ENCODE data around the gene ARFGAP1.

The ARFGAP1 gene

DNA sequence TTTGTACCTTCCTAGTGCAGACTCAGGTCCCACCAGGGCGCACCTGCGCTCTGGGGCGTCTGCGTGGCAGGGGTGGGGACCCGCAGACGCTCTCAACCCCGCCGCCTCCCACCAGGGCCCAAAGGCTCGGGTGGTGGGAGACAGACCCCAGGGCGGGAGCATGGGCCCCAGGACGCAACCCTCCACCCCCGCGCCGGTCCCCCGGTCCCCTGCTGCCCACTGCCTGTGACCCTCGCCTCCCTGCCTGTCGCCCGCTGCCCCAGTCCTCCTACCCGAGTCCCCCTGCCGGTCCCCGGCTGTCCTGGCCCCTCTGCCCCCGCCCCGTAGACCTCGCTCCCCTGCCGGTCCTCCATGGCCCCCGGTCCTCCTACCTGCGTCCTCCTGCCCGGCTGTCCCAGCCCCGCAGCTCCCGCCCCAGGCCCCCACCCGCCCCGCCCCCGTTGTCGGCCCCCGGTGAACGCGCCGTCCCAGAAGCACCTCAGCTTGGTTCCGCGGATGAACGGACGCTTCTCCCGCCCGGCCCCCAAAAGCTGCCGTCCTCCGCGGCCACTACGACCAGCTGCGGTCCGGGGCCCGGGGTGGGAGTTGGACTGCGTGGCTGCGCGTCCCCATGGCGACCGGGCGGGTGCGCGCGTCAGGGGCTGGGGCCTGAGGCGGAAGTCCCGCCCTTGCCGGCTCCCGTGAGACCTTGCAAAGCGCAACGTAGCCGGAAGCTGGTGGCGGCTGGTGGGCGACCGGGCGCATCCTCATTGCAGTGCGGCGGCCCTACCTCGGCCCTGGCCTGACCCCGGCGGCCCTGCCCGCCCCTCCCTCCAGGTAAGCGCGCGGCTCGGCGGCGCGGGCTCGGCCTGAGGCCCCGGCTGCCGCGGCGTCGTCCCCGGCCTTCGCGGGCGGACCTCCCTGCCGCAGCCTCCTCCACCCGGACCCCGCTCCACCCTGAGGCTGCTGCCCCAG, at the start of gene ARFGAP1:
Gene ARFGAP1, plus strand, starts transcription at position 709 of the 954 bp plus-strand sequence. CDS start 2,768 bp downstream, outside the sequence.
- Histone ChIP-seq H3K27ac (ENCODE audit: low read length) (no peak within 1 kb of the TSS), H3K9ac (ENCODE audit: low read length in 2 of 2) (peak within 1 kb of the TSS; percentile 79 to 87), H3K36me3 (ENCODE audit: control insufficient read depth in 2 of 2, insufficient read depth in 2 of 2, low read length in 2 of 2) (peaks cover 9% of the 10 kb centered on the region in 2 donors), H3K27me3 (ENCODE audit: control insufficient read depth in 1 of 2, insufficient read depth in 2 of 2, low read length in 2 of 2) (peaks cover under 1 to 6% of the 10 kb centered on the region in 2 donors), H3K9me3 (ENCODE audit: control insufficient read depth in 2 of 2, low read length in 2 of 2) (no peaks in the 10 kb centered on the region), H3K4me1 (ENCODE audit: control insufficient read depth, insufficient read depth, low read length) (peaks cover 23% of the 10 kb centered on the region), H3K4me3 (ENCODE audit: low read length in 2 of 2) (peak within 1 kb of the TSS; percentile 81 to 89)

DNA sequence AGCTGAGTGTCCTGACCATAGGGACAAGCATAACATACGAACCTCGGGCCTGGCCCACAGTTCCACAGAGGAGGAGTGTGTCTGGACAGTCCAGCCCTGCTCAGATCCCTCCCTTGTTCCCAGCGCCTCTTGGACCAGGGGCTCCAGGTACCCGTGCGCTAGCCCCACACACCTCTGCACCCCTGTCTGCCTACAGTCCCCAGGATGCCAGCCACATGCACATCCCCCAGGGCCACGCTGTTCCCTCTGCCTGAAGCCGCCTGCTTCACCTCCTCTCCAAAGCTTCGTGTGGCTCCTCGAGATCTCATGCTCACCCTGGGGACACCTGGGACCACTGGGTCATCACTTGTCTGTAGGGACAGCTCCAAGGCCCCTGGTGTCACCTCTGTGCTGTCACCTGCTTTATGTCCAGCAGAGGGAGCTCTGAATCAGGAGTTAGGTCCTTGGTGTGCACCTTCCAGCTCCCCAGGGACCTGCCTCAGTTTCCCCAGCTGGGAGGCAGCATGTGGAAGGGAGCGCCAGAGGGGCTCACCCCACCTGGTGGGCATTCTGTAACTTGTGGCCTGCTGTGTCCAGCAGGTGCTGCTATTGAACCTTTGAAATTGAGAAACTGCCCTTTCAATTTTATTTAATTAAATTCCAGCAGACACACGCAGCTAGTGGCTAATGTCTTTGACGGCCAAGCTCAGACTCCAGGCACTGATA, 49.3 kb upstream of the ARFGAP1 start:
- H3K4me1 ChIP-seq (ENCODE audit: control insufficient read depth, insufficient read depth, low read length): peaks cover 11% of the 10 kb centered on the region
- no peak overlapping the region for H3K4me3 ChIP-seq (ENCODE audit: low read length in 2 of 2)
- no peak overlapping the region for H3K27ac ChIP-seq (ENCODE audit: low read length)
- no peaks in the 10 kb centered on the region for H3K9me3 ChIP-seq (ENCODE audit: control insufficient read depth in 2 of 2, low read length in 2 of 2)
- no peak overlapping the region for H3K9ac ChIP-seq (ENCODE audit: low read length in 2 of 2)
- no peaks in the 10 kb centered on the region for H3K36me3 ChIP-seq (ENCODE audit: control insufficient read depth in 2 of 2, insufficient read depth in 2 of 2, low read length in 2 of 2)
- H3K27me3 ChIP-seq (ENCODE audit: control insufficient read depth in 1 of 2, insufficient read depth in 2 of 2, low read length in 2 of 2): peaks cover 5 to 7% of the 10 kb centered on the region in 2 donors

DNA sequence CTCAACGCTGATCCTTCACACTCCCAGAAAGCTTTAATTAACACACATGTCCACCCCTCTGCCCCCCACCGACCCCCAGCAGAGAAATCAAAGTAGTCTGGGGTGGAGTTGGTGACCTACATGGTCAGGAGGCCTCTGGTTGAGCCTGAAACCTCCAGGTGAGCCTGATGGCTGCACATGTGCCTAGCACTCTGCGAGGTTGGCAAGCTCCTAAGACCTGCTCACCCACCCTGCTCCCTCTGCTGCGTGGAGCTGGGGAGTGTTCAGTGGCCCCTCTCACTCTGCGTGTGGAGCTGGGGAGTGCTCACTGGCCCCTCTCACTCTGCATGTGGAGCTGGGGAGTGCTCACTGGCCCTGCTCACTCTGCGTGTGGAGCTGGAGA, 48.8 kb upstream of the ARFGAP1 start:
- Histone ChIP-seq H3K4me1 (ENCODE audit: control insufficient read depth, insufficient read depth, low read length) (peaks cover 11% of the 10 kb centered on the region), H3K27me3 (ENCODE audit: control insufficient read depth in 1 of 2, insufficient read depth in 2 of 2, low read length in 2 of 2) (peaks cover 7 to 8% of the 10 kb centered on the region in 2 donors), H3K36me3 (ENCODE audit: control insufficient read depth in 2 of 2, insufficient read depth in 2 of 2, low read length in 2 of 2) (no peaks in the 10 kb centered on the region), H3K9me3 (ENCODE audit: control insufficient read depth in 2 of 2, low read length in 2 of 2) (no peaks in the 10 kb centered on the region), H3K27ac (ENCODE audit: low read length) (no peak overlapping the region), H3K9ac (ENCODE audit: low read length in 2 of 2) (no peak overlapping the region), H3K4me3 (ENCODE audit: low read length in 2 of 2) (no peak overlapping the region)

DNA sequence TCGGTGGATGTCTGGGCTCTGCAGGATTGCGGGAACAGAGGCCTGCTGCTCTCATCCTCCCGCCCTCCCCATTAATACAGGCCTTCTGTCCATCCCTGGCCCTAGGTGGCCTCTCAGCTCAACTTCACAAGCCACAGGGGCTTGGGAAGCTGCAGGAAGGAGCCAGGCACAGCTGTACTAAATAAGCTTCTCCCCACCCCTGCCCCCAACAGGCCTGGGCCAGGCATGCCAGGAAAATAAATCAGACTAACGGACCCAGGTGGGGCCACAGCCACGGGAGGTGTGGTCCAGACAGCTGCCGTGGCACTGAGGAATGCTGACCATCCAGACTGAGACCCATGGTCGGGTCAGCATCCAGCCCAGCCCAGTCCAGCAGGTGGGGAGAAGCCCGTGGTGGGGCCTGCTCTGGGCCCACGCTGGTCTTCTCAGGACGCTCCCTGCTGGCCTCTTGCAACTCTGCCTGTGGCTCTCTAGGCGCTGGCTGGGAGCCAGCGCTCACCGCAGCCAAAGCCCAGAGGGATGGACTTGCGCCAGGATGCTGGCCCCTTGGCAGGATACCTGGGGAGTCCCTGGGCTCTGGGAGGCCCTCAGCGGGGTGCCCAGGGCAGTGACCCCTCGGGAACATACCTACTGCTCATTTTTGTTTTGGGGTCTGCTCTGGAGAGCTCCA, 48.1 kb upstream of the ARFGAP1 start:
- no peaks in the 10 kb centered on the region for H3K36me3 ChIP-seq (ENCODE audit: control insufficient read depth in 2 of 2, insufficient read depth in 2 of 2, low read length in 2 of 2)
- no peak overlapping the region for H3K27ac ChIP-seq (ENCODE audit: low read length)
- H3K4me1 ChIP-seq (ENCODE audit: control insufficient read depth, insufficient read depth, low read length): peaks cover 11% of the 10 kb centered on the region
- no peak overlapping the region for H3K4me3 ChIP-seq (ENCODE audit: low read length in 2 of 2)
- no peaks in the 10 kb centered on the region for H3K9me3 ChIP-seq (ENCODE audit: control insufficient read depth in 2 of 2, low read length in 2 of 2)
- peak overlapping the region in 1 of 2 donors; percentile 36 for H3K9ac ChIP-seq (ENCODE audit: low read length in 2 of 2)
- peaks cover 6 to 8% of the 10 kb centered on the region in 2 donors for H3K27me3 ChIP-seq (ENCODE audit: control insufficient read depth in 1 of 2, insufficient read depth in 2 of 2, low read length in 2 of 2)

DNA sequence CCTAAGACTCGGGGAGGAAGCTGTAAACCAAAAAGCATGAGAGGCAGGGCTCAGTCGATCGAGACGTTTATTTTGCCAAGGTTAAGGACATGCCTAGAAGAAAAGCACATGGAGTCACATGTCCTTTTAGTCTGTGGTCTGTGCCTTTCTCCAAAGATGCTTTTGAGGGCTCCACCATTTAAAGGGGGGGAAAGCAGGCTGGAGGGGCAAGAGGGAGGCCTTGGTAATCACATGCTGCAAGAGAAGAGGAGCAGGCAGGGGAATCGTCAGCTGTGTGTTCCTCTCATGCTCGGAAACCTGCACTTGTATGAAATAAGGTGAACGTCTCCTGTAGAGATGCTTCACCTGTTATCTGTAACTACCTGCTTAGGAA, 47.5 kb upstream of the ARFGAP1 start:
- H3K4me3 ChIP-seq (ENCODE audit: low read length in 2 of 2): no peak overlapping the region
- peaks cover 11% of the 10 kb centered on the region for H3K4me1 ChIP-seq (ENCODE audit: control insufficient read depth, insufficient read depth, low read length)
- H3K27me3 ChIP-seq (ENCODE audit: control insufficient read depth in 1 of 2, insufficient read depth in 2 of 2, low read length in 2 of 2): peaks cover 3 to 8% of the 10 kb centered on the region in 2 donors
- H3K9me3 ChIP-seq (ENCODE audit: control insufficient read depth in 2 of 2, low read length in 2 of 2): no peaks in the 10 kb centered on the region
- no peak overlapping the region for H3K27ac ChIP-seq (ENCODE audit: low read length)
- no peaks in the 10 kb centered on the region for H3K36me3 ChIP-seq (ENCODE audit: control insufficient read depth in 2 of 2, insufficient read depth in 2 of 2, low read length in 2 of 2)
- no peak overlapping the region for H3K9ac ChIP-seq (ENCODE audit: low read length in 2 of 2)

DNA sequence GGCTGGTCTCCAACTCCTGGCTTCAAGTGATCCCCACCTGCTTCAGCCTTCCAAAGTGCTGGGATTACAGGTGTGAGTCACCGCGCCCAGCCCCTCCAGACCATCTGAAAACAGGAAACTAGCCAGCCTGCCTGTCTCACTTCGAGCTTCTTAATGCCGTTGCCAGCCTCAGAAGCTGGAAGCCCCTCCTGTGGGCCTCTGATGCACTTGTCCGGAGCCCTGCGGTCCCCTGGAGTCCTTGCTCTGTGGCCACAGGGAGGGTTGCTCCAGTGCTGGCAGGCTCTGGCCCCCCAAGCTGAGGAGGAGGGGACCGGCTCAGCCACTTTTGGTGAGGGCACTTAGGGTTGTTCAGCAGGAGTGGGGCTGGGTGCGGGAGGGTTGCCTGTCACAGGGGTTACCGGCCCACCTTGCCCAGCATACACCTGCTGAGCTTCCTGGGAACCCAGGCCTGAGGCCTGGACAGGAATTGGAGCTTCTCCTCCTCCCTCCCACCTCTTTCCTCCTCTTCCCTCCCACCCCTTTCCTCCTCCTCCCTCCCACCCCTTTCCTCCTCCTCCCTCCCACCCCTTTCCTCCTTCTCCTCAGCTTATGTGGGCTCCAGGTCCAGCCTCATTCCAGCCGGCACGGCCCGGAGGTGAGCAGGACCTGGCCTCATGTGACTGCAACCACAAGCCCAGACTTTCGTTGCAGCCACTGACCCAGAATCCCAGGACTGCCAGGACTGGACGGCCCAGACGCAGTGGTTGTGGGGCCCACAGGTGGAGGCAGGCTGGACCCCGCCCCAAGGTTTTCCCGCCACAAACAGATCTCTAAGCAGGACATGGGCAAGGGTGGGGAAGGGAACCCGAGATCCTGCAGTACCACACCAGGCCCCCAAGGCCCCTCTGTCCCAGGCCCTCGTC, 46.3 kb upstream of the ARFGAP1 start:
- peaks cover 3 to 10% of the 10 kb centered on the region in 2 donors for H3K27me3 ChIP-seq (ENCODE audit: control insufficient read depth in 1 of 2, insufficient read depth in 2 of 2, low read length in 2 of 2)
- peaks cover 16% of the 10 kb centered on the region for H3K4me1 ChIP-seq (ENCODE audit: control insufficient read depth, insufficient read depth, low read length)
- no peaks in the 10 kb centered on the region for H3K36me3 ChIP-seq (ENCODE audit: control insufficient read depth in 2 of 2, insufficient read depth in 2 of 2, low read length in 2 of 2)
- H3K4me3 ChIP-seq (ENCODE audit: low read length in 2 of 2): no peak overlapping the region
- H3K9me3 ChIP-seq (ENCODE audit: control insufficient read depth in 2 of 2, low read length in 2 of 2): no peaks in the 10 kb centered on the region
- H3K27ac ChIP-seq (ENCODE audit: low read length): no peak overlapping the region
- H3K9ac ChIP-seq (ENCODE audit: low read length in 2 of 2): no peak overlapping the region

DNA sequence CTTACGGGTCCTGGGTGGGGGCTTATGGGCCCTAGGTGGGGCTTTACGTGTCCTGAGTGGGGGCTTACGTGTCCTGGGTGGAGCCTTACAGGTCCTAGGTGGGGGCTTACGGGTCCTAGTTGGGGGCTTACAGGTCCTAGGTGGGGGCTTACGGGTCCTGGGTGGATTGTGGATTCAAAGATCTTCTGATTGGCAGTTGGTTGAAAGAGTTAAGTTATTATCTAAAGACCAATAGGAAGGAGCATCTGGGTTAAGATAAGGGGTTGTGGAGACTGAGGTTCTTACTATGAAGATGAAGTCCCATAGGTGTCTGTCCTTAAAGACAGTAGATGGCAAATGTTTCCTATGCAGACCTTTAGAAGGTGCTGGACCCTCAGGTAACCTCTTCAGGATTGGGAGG, 45.4 kb upstream of the ARFGAP1 start:
- Histone ChIP-seq H3K27me3 (ENCODE audit: control insufficient read depth in 1 of 2, insufficient read depth in 2 of 2, low read length in 2 of 2) (peaks cover 3 to 10% of the 10 kb centered on the region in 2 donors), H3K9me3 (ENCODE audit: control insufficient read depth in 2 of 2, low read length in 2 of 2) (no peaks in the 10 kb centered on the region), H3K4me3 (ENCODE audit: low read length in 2 of 2) (no peak overlapping the region), H3K36me3 (ENCODE audit: control insufficient read depth in 2 of 2, insufficient read depth in 2 of 2, low read length in 2 of 2) (no peaks in the 10 kb centered on the region), H3K27ac (ENCODE audit: low read length) (no peak overlapping the region), H3K9ac (ENCODE audit: low read length in 2 of 2) (no peak overlapping the region), H3K4me1 (ENCODE audit: control insufficient read depth, insufficient read depth, low read length) (peaks cover 16% of the 10 kb centered on the region)

DNA sequence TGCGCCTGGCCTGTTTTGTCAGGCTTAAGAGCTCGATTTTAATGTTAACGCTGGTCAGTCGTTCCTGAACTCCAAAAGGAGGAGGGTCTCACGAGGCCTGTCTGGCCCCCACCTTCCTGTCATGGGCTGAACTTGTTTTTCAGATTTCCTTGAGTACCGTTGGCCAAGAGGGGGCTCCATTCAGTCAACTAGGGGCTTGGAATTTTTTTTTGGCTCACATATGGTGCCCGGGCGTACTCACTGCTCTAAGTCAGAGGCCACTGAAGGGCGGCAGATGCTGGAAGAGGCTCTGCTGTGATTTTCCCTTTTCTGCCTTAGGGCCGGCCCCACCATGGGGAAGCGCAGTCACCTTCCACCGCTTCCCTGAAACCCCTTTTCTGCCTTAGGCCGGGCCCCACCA, 43.8 kb upstream of the ARFGAP1 start:
- Histone ChIP-seq H3K9me3 (ENCODE audit: control insufficient read depth in 2 of 2, low read length in 2 of 2) (no peaks in the 10 kb centered on the region), H3K36me3 (ENCODE audit: control insufficient read depth in 2 of 2, insufficient read depth in 2 of 2, low read length in 2 of 2) (no peaks in the 10 kb centered on the region), H3K27me3 (ENCODE audit: control insufficient read depth in 1 of 2, insufficient read depth in 2 of 2, low read length in 2 of 2) (peaks cover 3 to 10% of the 10 kb centered on the region in 2 donors), H3K4me1 (ENCODE audit: control insufficient read depth, insufficient read depth, low read length) (peaks cover 16% of the 10 kb centered on the region), H3K4me3 (ENCODE audit: low read length in 2 of 2) (no peak overlapping the region), H3K27ac (ENCODE audit: low read length) (no peak overlapping the region), H3K9ac (ENCODE audit: low read length in 2 of 2) (no peak overlapping the region)

DNA sequence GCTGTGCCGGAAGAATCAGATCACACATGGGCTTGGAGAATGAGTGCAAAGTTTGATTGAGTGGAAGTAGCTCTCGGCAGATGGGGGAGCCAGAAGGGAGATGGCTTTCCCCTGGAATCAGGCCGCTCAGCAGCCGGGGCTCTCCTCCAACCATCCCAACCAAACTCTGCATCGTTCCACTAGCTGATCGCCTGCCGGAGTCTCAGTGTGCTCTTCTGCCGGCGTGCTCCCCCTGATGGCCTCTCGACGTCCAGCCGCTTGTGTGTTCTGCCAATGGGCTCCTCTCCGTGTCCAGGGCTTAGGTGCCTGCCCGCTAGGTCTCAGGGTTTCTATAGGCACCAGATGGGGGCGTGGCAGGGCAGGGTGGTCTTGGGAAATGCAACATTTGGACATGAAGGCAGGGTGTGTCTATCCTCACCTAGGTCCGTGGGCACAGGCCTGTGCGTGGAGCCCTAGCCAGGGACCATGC, 41.8 kb upstream of the ARFGAP1 start:
- peaks cover 5% of the 10 kb centered on the region for H3K4me1 ChIP-seq (ENCODE audit: control insufficient read depth, insufficient read depth, low read length)
- peaks cover 12 to 15% of the 10 kb centered on the region in 2 donors for H3K27me3 ChIP-seq (ENCODE audit: control insufficient read depth in 1 of 2, insufficient read depth in 2 of 2, low read length in 2 of 2)
- no peaks in the 10 kb centered on the region for H3K36me3 ChIP-seq (ENCODE audit: control insufficient read depth in 2 of 2, insufficient read depth in 2 of 2, low read length in 2 of 2)
- no peaks in the 10 kb centered on the region for H3K9me3 ChIP-seq (ENCODE audit: control insufficient read depth in 2 of 2, low read length in 2 of 2)
- H3K9ac ChIP-seq (ENCODE audit: low read length in 2 of 2): peak overlapping the region in 1 of 2 donors; percentile 21
- no peak overlapping the region for H3K27ac ChIP-seq (ENCODE audit: low read length)
- no peak overlapping the region for H3K4me3 ChIP-seq (ENCODE audit: low read length in 2 of 2)
